ENCODE data around the gene ACOT6.
"Not testable (repeated sequence)": the region's sequence is repeated elsewhere in the genome, so short reads cannot be mapped to it uniquely, and the experiment has no call there.

The ACOT6 gene, protein sequence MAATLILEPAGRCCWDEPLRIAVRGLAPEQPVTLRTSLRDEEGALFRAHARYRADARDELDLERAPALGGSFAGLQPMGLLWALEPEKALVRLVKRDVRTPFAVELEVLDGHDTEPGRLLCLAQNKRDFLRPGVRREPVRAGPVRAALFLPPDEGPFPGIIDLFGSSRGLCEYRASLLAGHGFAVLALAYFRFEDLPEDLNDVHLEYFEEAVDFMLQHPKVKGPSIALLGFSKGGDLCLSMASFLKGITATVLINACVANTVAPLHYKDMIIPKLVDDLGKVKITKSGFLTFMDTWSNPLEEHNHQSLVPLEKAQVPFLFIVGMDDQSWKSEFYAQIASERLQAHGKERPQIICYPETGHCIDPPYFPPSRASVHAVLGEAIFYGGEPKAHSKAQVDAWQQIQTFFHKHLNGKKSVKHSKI

DNA sequence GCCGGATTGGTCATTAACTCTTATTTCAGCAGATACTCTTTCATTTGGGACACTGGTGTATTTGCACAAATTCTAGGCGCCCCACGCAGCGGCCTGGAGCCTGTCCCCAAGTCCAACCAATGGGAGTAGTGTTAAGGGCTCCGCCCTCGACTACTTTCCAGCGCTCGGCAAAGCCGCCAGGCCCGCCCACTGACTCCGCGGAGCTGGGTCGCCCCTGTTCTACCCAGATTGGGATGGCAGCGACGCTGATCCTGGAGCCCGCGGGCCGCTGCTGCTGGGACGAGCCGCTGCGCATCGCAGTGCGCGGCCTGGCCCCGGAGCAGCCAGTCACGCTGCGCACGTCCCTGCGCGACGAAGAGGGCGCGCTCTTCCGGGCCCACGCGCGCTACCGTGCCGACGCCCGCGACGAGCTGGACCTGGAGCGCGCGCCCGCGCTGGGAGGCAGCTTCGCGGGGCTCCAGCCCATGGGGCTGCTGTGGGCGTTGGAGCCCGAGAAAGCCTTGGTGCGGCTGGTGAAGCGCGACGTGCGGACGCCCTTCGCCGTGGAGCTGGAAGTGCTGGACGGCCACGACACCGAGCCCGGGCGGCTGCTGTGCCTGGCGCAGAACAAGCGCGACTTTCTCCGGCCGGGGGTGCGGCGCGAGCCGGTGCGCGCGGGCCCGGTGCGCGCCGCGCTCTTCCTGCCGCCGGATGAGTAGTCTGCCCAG, at the start of gene ACOT6:
TSS of gene ACOT6 (plus strand) at position 179 of the 707 bp plus-strand sequence. CDS start at position 234, 55 bp downstream.
- in situ Hi-C loops (cut with HindIII; ENCODE audit: low sequenced_read_pairs): no loop called here

DNA sequence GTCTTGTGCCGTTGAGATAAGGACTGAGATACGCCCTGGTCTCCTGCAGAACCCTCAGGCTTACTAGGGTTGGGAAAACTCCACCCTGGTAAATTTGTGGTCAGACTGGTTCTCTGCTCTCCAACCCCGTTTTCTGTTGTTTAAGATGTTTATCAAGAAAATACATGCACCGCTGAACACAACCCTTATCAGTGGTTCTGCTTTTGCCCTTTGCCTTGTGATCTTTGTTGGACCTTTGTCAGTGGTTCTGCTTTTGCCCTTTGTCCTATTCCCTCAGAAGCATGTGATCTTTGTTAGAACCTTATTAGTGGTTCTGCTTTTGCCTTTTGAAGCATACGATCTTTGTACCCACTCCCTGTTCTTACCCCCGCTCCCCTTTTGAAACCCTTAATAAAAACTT, 49.6 kb upstream of the ACOT6 start:
- in situ Hi-C loops (cut with HindIII; ENCODE audit: low sequenced_read_pairs): not testable (repeated sequence)

DNA sequence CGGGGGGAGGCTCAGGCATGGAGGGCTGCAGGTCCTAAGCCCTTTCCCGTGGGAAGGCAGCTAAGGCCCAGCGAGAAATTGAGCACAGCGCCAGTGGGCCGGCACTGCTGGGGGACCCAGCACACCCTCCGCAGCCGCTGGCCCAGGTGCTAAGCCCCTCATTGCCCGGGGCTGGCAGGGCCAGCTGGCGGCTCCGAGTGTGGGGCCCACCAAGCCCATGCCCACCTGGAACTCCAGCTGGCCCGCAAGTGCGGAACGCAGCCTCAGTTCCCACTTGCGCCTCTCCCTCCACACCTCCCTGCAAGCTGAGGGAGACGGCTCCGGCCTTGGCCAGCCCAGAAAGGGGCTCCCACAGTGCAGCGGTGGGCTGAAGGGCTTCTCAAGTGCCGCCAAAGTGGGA, 45.9 kb upstream of the ACOT6 start:
- in situ Hi-C loops (cut with HindIII; ENCODE audit: low sequenced_read_pairs): not testable (repeated sequence)

DNA sequence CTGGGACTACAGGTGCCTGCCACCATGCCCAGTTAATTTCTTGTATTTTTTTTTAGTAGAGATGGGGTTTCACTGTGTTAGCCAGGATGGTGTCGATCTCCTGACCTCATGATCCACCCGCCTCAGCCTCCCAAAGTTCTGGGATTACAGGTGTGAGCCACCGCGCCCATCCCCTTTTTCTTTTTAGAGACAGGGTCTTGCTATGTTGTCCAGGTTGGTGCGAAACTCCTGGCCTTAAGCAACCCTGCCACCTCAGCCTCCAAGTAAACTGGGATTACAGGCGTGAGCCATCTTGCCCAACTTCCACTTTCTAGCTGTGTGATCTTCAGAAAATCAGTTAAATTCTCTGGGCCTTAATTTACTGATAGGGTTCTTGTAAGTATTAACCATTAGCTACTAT, 45.4 kb upstream of the ACOT6 start:
- in situ Hi-C loops (cut with HindIII; ENCODE audit: low sequenced_read_pairs): not testable (repeated sequence)

DNA sequence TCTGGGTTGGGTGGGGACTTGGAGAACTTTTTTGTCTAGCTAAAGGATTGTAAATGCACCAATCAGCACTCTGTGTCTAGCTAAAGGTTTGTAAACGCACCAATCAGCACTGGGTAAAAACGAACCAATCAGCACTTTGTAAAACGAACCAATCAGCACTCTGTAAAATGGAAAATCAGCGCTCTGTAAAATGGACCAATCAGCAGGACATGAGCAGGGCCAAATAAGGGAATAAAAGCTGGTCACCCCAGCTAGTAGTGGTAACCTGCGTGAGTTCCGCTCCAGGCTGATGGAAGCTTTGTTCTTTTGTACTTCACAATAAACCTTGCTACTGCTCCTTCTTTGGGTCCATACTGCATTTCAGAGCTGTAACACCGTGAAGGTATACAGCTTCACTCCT, 45.0 kb upstream of the ACOT6 start:
- in situ Hi-C loops (cut with HindIII; ENCODE audit: low sequenced_read_pairs): no loop called here

DNA sequence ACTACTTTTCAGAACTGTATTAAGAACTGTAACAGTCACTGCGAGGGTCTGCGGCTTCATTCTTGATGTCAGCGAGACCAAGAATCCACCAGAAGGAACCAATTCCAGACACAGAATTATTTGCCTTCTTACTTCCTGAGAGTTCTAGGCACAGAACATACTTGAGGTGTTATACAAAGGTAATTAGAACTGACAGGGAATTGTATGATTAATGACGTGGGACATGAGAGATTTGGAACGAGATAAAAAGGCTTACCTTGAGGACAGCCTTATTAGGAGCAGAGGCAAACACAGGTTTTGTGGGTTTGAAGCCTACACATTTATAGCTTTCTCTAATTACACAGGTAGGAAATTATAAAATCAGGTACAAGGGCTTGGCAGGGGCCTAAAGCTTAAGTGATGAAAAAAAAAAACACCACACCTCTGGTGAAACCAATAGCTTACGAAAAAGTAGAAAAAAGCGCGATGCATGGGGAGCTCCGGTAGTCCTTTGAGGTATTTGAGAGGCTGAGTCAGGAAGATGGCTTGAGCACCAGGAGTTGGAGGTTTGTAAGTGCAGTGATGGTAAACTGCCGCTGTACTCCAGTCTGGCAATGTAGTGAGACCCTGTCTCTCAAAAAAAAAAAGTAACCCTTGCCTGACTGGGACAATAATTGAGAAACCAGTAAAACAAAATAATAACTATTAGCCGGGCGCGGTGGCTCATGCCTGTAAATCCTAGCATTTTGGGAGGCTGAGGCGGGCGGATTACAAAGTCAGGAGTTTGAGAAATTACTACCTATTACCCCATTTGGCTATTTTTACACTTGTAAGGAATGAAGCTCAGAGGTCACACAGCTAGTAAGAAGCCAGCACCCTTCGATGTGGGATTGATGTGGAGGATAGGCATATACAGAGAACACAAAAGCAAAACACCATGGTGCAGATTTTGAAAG, 44.1 kb upstream of the ACOT6 start:
- in situ Hi-C loops (cut with HindIII; ENCODE audit: low sequenced_read_pairs): no loop called here

DNA sequence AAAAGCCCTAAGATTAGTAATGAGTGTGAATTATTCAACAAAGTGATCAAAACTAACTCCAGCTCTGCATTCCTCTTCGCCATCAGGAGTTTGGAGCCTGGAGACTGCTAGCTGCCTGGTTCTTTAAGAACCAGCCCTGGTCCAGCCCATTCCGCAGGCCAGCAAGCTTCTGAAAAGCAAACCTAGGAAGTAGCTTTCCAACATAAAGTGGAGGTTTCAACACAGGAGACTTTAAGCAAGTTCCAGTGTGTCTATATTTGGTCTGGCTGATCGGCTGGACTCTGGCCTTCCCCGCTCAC, 43.5 kb upstream of the ACOT6 start:
- in situ Hi-C loops (cut with HindIII; ENCODE audit: low sequenced_read_pairs): not testable (repeated sequence)

DNA sequence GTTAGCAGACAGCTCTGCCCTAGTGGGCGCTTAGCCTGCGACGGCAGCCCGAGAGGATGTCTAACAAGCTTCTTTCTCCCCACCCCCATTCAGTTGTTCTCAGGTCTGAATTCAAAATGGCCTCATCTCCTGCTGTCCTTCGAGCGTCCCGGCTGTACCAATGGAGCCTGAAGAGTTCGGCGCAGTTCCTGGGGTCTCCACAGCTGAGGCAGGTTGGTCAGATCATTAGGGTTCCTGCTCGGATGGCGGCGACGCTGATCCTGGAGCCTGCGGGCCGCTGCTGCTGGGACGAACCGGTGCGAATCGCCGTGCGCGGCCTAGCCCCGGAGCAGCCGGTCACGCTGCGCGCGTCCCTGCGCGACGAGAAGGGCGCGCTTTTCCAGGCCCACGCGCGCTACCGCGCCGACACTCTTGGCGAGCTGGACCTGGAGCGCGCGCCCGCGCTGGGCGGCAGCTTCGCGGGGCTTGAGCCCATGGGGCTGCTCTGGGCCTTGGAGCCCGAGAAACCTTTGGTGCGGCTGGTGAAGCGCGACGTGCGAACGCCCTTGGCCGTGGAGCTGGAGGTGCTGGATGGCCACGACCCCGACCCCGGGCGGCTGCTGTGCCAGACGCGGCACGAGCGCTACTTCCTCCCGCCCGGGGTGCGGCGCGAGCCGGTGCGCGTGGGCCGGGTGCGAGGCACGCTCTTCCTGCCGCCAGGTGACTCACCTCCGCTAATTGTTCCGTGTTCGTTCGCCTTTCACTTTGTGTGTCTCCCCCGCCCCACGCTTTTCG, 42.9 kb upstream of the ACOT6 start, which contains the start of gene ACOT2:
TSS of gene ACOT2 (plus strand) at position 29 of the 774 bp plus-strand sequence. CDS start at position 57, 28 bp downstream.
- in situ Hi-C loops (cut with HindIII; ENCODE audit: low sequenced_read_pairs): not testable (repeated sequence)

DNA sequence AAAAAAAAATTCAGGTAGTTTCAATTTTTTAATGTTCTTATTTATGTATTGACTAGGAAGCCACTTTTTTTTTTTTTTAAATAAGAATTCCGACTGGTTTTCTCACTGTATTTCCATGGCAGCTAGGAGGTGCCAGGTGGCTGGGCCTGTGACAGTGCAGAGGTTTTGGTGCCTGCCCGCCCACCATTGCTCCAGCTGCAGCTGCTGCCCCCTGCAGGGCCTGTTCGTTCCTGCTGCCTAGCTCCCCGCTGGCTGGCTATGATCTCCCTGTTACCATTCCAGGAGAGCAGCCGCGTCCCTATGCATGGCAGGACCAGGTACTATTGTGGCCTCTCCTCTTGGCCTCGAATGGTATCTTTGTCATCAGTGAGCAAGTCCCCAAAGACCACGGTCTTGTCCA, 41.4 kb upstream of the ACOT6 start:
- in situ Hi-C loops (cut with HindIII; ENCODE audit: low sequenced_read_pairs): not testable (repeated sequence)

DNA sequence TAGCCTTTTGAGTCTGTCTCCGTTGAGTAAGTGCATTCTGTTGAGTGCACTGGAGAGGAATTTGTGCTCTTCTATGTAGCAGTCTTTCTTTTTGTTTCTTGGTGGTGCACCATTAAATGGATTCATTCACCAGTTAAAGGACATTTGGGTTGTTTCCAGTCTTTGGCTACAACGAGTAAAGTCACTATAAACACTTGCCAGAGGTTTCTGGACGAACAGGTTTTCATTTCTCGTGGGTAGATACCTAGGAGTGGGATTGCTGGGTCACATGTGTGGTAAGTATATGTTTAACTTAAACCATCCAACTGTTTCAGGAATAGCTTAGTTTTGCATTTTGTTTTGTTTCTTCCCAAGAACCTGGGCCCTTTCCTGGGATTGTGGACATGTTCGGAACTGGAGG, 39.3 kb upstream of the ACOT6 start:
- in situ Hi-C loops (cut with HindIII; ENCODE audit: low sequenced_read_pairs): not testable (repeated sequence)

DNA sequence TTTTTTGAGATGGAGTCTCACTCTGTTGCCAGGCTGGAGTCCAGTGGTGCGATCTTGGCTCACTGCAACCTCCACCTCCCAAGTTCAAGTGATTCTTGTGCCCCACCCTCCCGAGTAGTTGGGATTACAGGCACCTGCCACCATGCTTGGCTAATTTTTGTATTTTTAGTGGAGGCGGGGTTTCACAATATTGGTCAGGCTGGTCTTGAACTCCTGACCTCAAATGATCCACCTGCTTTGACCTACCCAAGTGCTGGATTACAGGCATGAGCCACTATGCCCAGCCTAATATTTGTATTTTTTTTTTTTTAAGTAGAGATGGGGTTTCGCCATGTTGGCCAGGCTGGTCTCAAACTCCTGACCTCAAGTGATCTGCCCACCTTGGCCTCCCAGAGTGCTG, 38.6 kb upstream of the ACOT6 start:
- in situ Hi-C loops (cut with HindIII; ENCODE audit: low sequenced_read_pairs): not testable (repeated sequence)

DNA sequence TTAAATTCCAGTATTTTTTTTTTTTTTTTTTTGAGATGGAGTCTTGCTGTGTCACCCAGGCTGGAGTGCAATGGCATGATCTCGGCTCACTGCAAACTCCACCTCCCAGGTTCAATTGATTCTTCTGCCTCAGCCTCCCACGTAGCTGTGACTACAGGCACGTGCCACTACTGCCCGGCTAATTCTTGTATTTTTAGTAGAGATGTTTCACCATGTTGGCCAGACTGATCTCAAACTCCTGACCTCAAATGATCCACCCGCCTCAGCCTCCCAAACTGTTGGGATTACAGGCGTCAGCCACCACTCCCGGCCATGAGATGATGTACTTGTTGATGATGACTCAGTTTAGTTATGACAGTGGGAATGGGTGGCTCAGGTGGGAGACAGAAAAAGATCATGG, 38.1 kb upstream of the ACOT6 start:
- in situ Hi-C loops (cut with HindIII; ENCODE audit: low sequenced_read_pairs): not testable (repeated sequence)

DNA sequence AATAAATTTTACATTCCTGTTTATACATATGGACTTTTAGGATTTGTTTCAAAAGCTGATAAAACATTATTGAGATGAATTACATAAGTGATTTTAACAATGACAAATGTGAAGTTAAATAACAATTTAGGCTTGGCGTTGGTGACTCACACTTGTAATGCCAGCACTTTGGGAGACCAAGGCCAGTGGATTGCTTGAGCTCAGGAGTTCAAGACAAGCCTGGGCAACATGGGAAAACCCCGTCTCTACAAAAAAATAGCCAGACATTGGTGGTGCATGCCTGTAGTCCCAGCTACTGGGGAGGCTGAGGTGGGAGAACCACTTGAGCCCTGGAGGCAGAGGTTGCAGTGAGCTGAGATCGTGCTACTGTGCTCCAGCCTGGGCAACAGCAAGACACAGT, 35.9 kb upstream of the ACOT6 start:
- in situ Hi-C loops (cut with HindIII; ENCODE audit: low sequenced_read_pairs): no loop called here

DNA sequence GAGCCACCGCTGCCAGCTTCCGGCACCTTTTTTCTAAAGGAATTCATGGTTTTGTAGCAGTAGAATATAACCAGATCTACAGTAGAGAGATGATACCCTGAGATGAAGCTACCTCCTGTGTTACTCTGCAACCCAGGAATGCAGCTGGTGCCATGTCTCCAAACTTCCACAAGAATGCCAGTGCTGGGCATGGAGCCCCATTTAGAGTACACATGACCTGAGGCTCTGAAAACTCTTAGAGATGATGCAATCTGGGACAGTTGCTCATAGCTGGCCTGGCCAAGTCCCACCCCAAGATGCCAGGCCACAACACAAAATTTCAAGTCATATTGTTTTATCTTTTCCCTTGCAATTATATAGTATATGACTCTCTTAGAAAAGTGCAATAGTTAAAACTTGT, 35.1 kb upstream of the ACOT6 start:
- in situ Hi-C loops (cut with HindIII; ENCODE audit: low sequenced_read_pairs): not testable (repeated sequence)

DNA sequence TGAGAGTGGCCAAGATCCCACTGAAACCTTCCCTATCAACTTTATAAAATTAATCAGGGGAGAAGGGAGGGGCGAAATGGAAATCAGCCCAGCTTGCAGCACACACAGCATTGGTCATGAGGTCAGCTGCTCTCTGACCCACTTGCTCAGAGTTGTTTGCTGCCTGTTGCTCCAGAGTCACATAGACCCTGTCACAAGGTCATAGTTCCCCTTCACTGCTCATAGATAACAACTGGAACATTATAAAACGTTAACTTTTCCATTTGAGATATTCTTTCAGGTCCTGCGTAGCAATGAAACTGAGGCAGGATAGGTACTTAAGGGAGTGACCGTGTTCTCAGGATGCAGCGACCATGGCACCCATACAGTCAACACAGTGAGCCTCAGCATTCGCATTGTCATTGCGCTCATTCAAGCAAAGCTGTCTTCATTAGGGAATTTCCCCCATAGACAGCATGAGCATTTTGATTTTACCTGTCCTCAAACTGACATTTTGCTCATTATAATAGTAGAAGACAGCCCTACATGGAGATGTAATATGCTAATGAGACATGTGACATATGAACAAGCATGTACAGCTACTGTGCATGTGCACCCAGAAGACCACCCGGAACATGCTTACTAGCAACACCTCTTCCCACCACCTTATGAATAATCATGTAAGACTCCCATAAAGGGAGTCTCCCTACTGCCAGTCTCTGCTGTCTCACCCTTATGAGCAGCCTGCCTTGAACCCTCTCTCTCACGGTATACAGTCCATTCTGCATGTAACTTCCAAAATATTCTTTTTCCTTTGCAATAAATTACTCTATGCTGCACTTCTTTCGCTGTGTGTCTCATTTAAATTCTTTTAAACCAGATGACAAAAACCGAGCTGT, 30.0 kb upstream of the ACOT6 start:
- in situ Hi-C loops (cut with HindIII; ENCODE audit: low sequenced_read_pairs): not testable (repeated sequence)

DNA sequence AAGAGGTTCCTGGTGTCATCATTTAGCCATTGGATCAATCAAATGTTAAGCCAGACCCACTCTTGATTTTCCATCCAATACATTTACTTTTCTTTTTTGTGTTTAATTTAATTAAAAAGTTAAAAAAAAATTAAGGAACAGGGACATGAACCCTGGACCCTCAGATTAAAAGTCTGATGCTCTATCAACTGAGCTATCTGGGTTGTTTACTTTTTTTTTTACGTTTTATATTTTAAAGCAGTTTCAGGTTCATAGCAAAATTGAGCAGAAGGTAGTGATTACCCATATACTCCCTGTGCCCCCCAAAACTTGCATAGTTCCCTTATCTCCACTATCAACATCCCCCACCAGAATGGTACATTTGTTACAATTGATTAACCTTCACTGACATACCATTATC, 23.6 kb upstream of the ACOT6 start:
- in situ Hi-C loops (cut with HindIII; ENCODE audit: low sequenced_read_pairs): no loop called here

DNA sequence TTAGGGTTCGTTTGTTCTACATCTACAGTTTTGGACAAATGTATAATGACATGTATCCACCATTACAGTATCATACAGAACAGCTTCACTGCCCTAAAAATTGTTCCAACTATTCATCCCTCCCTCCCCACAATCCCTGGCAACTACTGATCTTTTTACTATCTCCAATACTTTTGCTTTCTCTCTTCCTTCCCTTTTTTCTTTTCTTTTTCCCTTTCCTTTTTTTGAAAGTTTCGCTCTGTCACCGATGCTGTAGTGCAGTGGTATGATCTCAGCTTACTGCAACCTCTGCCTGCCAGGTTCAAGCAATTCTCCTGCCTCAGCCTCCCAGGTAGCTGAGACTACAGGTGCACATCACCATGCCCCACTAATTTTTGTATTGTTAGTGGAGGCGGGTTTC, 23.2 kb upstream of the ACOT6 start:
- in situ Hi-C loops (cut with HindIII; ENCODE audit: low sequenced_read_pairs): no loop called here

DNA sequence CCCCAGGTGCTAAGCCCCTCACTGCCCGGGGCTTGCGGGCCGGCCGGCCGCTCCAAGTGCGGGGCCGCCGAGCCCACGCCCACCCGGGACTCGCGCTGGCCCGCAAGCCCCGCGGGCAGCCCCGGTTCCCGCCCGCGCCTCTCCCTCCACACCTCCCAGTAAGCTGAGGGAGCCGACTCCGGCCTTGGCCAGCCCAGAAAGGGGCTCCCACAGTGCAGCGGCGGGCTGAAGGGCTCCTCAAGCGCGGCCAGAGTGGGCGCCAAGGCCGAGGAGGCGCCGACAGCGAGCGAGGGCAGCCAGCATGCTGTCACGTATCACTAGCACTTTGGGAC, 21.7 kb upstream of the ACOT6 start:
- in situ Hi-C loops (cut with HindIII; ENCODE audit: low sequenced_read_pairs): not testable (repeated sequence)

DNA sequence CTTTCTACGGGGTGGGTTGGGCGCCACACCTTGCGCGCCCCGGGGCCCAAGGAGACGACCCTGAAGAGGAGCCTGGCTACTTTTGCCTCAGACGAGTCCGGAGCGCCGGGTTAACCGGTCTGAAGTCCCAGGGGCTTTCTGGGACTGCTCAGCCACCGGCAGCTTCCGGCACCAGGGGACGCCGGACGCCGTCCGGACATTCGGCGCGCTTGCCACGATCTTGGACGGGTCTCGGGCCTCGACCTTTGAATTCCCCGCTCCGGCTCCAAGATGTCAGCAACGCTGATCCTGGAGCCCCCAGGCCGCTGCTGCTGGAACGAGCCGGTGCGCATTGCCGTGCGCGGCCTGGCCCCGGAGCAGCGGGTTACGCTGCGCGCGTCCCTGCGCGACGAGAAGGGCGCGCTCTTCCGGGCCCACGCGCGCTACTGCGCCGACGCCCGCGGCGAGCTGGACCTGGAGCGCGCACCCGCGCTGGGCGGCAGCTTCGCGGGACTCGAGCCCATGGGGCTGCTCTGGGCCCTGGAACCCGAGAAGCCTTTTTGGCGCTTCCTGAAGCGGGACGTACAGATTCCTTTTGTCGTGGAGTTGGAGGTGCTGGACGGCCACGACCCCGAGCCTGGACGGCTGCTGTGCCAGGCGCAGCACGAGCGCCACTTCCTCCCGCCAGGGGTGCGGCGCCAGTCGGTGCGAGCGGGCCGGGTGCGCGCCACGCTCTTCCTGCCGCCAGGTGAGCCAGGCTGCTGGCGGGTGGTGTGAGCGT, 20.4 kb upstream of the ACOT6 start, which contains the start of gene ACOT4:
TSS of gene ACOT4 (plus strand) at position 184 of the 760 bp plus-strand sequence. CDS start at position 271, 87 bp downstream.
- in situ Hi-C loops (cut with HindIII; ENCODE audit: low sequenced_read_pairs): no loop called here
